Left lobe of liver (tissue), 2 donors: ENCODE data around the gene TGM3. TPM values are rescaled to one million over a fixed set of nuclear protein-coding genes. Genes with fewer than 3 reads are reported as not detected.

Experiments used
- ATAC-seq: fragments of 200-7000 bp; cut with Tn5 transposase; one replicate; pipeline ENCODE4 v1.9.1; 2020; ENCODE audit warnings: mild to moderate bottlenecking, moderate library complexity
- DNase-seq: peaks from one replicate; pipeline ENCODE4 v3.0.0-alpha.2; 2020; ENCODE audit warnings: low spot score
- total RNA-seq: library from RNA; stranded (reverse); gene quantifications from one replicate; pipeline ENCODE4 v1.2.1, GENCODE V29; 2021
- donor health status: DM: no; HTN: no; CAD: no; lungs with moderate emphysema.
- donor health status: DM: no; HTN: yes; CAD: no.

The TGM3 gene
- total RNA-seq, 1 donor from 2014 or later, result 0.25 TPM

DNA sequence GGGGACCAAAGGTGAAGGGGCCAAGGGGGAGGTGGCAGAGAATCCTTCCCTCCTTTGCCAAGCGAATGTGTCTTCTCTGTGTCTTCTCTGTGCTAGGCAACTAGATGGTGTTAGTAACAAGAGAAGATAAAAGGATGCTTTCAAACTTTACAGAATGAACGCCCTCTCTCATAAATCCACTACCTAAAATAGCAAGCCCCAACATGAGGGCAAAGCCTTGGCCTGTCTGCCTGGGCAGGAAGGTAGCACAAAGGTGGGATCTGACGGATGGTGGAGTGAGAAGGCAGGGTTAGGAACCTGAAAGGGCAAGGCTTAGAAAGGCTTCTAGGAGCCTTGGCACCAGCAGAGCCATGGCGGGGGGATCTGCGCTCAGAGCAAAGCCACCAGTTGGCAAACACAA is 13.6 kb upstream of the TGM3 start:
- no peak for DNase-seq

DNA sequence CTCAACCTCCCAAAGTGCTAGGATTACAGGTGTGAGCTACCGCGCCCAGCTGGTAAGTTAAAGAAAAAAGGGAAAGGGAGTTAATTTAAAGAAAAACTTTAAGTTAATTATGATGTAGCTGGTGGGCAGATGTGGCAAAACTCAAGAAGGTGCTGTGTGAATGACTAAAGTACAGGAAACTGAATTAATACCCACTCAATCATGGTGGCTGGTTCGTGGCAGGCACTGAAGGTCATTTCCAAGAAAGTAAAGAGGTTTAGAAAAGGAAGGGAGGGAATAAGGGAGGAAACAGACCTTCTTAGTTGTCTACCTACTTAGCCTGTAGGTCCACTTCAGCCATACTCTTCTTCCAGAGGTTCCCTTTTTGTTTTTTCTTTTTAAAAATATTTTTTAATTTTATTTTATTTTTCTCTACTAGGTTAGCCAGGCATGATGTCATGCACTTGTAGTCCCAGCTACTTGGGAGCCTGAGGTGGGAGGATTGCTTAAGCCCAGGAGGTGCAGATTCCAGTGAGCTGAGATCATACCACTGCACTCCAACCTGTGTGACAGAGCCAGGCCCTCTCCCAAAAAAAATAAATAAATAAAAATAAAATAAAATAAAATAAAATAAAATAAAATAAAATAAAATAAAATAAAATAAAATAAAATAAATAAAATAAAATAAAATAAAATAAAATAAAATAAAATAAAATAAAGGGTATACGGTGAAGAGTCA is 11.9 kb upstream of the TGM3 start:
- ATAC-seq (no peak), DNase-seq (no peak)

More for the DNA sequence above, 13.6 kb upstream of the TGM3 start:
- ATAC-seq, result no peak

DNA sequence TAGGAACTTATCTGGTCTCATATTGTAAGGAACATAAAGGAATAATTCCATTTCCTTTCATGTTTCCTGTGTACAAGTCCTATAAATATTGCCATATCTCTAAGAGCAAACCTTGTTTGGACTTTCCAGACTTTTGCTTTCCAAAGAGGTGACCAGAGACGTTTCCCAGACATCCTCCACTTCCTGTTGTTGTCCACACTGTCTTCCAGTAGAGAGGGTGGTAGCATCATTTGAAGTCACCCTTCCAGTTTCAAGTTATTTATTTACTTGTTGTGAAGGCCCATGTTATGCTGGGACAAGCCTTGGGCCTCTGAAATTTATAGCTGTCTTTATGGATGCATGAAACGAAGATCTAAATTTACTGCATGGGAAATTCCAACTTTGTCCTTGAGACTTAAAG is 10.6 kb upstream of the TGM3 start:
- DNase-seq, result no peak
- no peak for ATAC-seq

DNA sequence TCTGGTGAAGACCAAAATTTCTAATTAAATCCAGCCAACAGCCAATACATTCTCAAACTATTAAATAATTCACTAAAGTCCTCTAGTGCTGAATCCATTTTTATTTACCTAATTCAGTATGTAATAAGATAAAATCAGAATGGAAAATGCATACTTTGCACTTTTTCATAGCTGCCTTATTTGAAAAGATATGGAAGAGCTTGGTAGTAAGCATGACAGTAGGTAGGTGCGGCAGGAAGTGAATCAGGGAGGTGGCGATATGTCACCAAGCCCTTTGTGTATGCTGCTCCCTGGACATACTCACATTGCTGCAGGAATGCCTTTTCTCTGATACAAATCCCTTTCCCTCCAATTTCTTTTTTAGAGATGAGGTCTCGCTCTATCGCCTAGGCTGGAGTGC is 10.2 kb upstream of the TGM3 start:
- no peak for ATAC-seq

DNA sequence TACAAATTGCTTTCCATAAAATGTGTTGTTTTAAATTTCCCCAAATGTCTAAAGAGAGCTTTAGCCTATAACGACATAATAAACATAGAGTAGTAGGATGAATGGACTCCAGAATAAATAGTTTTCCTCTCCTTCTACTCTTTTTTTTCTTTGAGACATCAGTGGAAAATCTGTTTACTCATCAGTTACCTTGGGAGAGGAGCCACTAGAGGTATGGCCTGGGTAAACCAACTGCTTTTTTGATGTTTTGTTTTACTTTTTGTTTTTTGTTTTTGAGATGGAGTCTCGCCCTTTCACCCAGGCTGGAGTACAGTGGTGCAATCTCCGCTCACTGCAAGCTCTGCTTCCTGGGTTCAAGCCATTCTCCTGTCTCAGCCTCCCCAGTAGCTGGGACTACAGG is 8.3 kb upstream of the TGM3 start:
- ATAC-seq (no peak), DNase-seq (no peak)

More for the DNA sequence above, 10.2 kb upstream of the TGM3 start:
- DNase-seq, result no peak

DNA sequence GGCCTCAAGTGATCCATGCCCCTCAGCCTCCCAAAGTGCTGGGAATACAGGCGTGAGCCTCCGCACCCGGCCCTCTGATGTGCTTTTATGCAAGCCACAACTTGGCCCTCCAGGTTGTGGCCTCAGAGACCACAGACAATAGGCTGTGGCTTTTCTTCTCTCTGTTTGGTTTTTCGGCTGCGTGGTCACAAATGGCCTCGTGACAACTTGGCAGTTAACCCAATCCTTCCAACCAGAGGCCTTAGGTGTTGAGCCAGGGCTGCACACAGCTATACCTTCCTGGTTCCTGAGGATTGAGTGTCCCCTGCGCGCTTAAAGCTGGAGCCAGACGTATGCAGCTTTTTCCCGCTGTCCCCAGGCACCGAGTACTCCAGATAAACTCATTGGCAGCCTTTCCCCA is 6.3 kb upstream of the TGM3 start:
- peak; percentile 39 for ATAC-seq
- peak; percentile 46 for DNase-seq

DNA sequence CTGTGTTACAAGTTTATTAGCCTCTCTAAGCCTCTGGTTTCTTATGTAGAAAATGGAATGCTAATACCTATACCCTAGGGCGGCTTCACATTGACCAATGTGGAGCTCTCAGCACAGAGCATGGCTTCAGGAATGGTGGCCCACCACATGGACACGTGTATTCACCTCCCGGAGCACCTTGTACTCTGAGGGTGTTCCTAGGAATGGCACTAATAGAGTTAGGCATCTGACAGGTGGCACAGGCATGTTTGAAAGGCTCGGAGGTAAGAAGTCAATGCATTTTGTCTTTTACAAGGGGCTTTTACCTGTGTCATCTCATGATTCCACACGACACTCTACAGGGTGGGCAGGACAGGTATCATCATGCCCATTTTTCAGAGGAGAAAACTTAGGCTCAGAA is 5.3 kb upstream of the TGM3 start:
- ATAC-seq, result no peak
- DNase-seq, result peak; percentile 38

DNA sequence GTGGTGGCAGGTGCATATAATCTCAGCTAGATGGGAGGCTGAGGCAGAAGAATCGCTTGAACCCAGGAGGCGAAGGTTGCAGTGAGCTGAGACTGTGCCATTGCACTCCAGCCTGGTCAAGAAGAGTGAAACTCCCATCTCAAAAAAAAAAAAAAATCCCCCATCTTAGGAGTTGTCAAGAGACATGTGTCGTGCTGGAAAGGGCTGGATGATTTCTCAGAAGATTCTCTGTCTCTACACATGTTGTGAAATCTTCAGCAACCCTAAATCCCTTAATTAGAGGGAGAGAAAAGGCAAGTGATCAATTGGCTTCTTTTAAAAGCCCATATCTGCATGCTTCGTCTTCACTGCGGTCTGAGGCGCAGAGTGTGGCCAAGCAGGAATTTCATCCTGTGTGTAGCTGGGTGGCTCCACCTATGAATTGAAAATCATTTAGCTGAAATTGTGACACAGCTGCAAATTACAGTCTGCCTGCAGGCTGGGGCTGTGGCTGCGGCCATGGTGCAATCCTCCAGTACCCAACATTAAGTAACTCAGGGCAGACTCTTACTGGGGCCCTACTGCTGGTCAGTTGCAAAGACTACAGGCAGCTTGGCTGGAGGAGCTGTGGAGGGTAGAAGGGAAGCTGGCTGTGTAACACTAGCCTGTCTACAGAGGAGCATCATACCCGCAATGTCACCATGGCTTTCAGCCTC is 3.2 kb upstream of the TGM3 start:
- DNase-seq (peak; percentile 52), ATAC-seq (peak; percentile 64)

DNA sequence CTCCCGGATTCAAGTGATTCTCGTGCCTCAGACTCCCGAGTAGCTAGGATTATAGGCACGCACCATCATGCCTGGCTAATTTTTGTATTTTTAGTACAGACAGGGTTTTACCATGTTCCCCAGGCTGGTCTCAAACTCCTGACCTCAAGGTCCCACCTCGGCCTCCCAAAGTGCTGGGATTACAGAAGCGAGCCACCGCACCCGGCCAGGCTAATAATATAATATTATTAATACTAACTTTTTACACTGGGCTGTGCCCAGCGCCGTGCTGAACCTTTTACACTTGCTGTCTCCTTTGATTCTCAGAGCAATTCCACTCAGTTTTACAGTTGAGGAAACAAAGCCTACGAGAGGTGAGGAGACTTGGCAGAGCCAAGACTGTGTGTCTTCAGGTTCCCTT is 2.3 kb upstream of the TGM3 start:
- DNase-seq (peak; percentile 33), ATAC-seq (no peak)

DNA sequence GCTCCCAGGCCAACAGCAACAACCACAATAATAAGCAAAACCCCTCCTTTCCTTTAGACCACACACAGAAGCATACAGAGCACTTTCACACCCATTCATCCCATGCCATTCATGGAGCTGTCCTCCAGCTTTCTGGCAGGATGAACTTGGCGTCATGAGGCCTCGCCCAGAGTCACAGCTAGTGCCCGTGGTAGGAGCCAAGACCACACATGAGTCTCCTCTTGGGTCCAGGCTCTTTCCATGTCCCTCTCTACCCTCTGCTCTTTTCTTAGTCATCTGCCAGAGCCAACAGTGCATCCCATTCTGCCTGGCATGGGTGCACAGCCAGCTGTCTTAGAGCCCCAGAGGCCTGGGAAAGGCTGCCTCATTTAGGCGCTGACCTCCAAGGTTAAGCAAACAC is 1.8 kb upstream of the TGM3 start:
- DNase-seq (peak; percentile 43), ATAC-seq (no peak)

DNA sequence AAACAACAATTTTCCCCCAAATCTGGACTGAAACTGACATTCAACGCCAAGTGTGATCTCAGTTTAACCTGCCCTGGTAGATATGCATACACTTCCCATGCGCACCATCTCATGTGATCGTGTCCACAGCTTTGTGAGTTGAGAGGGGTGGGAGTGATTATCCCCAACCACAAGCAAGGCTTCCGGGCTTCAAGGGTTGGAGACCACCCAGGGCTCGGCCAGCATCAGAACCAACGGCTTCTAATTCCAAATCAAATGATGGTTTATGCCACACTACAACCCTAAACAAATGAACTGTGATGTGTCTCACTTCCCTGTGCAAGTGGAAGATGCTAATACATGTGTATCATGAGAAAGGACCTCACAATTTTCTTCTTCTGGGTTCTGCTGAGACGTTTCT is 515 bp upstream of the TGM3 start:
- DNase-seq (no peak), ATAC-seq (no peak)

DNA sequence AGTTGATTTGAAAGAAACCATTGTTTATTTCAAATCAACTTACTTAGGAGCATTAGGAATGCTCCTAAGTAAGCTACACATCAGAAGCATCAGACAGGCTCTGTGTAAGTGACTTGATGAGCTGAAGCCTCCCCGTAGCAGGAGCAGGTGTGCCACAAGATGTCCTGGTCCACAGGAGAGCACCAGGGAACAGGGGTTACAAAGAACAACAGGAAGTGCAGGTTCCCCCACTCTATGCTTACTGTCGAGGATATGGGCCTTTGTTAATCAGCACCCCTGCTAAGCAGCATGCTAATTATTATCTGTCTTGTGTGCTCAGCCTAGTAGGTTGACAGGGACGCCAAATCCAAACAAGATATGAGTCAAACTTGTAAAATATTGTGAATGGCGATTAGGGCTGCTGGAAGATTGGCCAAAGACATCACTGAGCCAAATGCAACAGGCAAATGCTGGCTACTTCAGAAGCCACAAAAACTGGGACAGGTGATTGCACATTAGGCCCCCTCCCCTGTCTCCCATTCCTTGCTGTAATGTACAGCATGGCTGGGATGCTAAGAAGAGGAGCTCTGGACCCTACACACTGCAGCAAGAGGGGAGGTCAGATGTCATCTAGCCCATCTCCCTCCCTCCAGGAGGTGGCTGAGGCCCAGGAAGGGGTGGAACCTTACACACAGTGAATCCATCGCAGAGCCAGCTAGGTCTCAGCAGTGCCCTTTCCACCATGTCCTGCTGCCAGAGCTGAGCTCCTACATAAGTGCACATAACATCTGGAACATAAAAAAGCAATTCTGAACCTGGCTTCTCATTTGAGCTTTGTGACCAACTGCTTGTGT is 939 bp downstream of the TGM3 start:
- DNase-seq, result no peak
- ATAC-seq, result no peak

DNA sequence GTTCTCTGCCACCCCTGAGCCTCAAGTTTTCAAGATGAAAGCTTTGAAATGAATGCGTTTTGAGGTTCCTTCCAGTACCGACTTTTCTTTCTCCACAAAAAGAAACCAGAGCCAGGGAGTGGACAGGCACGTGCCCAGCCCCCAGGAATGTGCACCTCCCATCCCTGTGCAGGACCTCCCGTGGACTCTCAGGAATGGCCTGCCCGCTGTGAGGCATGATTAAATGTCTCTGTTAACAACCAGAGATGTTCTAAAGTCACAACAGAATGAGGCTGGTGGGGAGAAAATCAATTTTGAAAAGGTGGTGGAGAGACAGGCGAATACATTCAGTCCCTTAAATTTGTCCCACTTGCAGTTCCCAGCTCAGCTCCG is 1.5 kb downstream of the TGM3 start:
- DNase-seq, result no peak
- ATAC-seq, result no peak

DNA sequence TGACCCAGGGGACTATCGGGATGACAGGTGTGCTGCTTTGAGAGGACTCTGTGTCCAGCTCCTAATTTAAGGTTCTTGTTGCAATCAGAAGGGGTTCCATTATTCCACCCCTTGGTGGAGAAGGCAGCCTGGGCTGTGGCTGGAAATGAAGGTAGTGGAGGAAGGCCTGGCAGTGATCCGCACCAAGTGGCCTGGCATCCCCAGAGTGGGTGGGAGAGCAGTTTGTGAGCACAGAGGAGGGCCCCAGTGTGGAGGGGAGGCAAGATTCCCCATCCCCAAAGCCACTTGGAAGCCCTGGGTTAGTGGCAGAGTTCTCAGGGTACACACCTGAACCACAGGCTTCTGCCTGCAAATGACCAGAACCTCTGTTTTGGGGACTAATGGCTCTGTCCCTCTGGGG is 2.3 kb downstream of the TGM3 start:
- no peak for ATAC-seq
- DNase-seq, result no peak

DNA sequence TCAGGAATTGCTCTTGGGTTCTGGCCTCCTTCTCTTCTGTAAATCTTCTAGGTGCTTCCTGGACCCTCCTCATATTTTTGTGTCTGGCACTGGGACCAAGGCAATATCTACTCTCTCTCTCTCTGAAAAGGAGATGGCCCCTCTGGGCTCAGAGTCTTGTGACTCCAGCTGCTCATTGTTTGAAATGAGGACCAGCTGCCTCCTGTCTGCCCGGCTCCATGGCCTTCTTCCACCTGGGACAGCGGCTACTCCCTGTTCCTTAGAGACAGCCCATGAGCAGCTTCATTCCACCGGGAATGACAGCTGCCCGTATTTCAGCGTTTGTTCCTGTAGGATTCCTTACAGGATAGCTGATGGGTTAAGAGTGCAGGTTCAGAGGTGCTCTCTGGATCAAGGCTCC is 2.9 kb downstream of the TGM3 start:
- ATAC-seq, result no peak

DNA sequence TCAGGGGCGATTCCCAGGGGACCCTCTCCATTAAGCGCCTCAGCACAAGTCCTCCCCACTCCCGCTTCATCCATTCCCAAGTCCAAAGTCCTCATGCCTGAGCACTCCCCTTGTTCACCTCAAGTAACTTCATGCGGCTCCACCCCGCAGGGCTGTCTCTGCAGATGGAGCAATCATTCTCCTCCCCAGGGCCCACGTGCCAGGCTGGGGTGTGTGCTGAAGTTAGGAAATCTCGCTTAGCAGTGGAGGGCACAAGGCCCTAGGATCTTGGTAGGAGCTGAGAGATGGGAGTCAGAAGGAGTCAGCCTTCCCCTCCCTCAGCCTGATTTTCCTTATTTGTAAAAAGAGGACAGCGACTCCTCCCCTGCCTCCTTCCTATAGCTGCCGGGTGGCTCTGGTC is 3.5 kb downstream of the TGM3 start:
- DNase-seq (peak; percentile 94), ATAC-seq (peak; percentile 73)

More for the DNA sequence above, 2.9 kb downstream of the TGM3 start:
- DNase-seq, result no peak

DNA sequence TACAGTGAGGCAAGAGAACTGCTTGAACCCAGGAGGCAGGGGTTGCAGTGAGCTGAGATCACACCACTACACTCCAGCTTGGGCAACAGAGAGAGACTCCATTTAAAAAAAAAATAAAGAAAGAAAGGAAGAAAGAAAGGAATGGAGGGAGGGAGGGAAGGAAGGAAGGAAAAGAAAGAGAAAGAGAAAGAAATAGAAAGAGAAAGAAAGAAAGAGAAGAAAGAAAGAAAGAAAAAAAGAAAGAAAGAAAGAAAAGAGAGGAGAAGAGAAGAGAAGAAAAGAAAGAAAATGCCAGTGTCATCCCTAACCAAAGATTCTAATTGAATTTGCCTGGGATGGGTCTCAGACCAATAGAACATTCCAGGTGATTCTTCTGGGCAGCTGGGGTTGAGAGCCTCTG is 4.2 kb downstream of the TGM3 start:
- ATAC-seq, result no peak
- DNase-seq, result no peak

DNA sequence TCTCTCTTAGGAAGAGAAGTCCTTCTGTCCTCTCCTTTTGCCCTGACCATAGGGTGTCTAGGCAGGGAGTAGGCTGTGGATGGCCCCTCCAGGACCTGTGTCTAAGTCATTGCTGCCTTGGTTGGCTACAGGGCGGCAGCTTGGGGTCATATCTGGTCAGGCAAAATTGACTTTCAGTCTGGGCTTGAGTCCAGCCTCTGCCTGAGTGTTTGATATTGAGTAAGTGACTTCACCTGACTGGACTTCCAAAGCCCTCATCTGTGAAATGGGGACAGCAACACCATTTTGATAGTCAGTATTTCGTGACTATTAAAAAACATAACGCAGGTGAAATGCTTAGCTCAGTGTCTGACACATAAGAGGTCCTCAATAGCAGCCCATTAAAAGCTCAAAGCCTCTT is 4.6 kb downstream of the TGM3 start:
- ATAC-seq (peak; percentile 68), DNase-seq (peak; percentile 91)

DNA sequence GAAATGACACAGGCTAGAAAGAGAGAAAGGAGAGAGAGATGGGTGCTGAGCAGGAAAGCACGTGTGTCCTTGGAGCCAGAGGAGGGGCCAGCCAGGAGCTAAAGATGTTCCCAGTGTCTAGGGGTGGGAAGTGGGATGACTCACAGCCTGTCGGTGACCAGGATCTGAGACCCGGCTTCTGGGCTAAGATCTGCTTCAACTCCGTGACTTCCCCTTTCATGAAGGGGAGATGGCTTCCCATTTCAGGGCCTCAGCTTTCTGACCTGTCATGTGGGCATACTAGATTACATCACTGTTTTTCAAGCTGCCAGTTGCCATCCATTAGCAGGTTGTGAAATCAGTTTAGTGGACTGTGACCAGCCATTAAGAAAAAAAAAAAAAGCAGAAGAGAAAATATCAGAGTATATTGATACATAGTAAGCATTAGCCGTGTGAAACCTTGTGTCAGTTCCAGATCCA is 5.4 kb downstream of the TGM3 start:
- DNase-seq (peak; percentile 73), ATAC-seq (peak; percentile 30)

DNA sequence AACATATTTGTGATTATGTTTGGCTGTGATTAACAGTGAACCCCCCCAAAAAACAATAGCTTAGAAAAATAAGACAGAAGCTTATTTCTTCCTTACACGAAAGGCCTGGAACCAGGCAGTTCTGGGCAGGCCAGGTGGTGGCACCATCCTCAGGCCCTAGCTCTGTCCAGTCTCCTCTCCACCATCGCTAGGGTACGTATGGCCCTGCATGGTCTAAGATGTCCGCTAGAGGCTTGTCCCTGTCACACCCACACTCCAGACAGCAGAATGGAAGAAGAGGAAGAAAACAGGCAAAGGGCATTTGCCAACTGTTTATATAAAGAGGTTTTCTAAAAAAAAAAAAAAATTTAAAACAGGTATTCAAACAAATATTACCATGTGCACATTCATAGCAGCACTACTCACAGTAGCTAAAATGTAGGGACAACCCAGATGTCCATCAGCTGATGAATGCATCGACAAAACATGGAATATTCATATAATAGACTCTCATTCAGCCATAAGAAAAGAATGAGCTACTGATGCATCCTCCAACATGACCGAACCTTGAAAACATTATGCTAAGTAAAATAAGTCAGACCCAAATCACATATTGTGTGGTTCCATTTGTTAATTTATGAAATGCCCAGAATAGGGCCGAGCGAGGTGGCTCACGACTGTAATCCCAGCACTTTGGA is 6.7 kb downstream of the TGM3 start:
- DNase-seq, result no peak
- no peak for ATAC-seq

DNA sequence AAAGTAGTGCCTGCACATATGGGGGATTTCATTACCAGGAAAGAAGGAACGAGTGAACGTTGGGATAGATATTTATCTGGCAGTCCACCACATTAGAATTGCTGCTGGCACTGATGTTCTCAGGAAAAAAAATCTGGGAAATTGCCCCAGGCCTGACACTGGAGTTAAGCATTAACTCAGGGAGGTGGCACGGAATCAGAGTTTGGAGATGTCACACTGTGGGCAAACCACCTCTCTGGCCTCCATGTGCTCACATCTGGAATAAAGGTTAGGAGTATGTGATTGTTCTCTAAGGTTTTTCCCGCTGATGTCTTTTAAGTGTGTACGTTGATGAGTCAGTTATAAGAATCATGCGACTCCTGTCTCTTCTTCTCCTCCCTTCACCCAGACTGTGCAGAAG is 7.9 kb downstream of the TGM3 start:
- ATAC-seq (peak; percentile 63), DNase-seq (peak; percentile 85)
